Measurements from ENCODE around the gene PSMB7.

The PSMB7 gene

DNA sequence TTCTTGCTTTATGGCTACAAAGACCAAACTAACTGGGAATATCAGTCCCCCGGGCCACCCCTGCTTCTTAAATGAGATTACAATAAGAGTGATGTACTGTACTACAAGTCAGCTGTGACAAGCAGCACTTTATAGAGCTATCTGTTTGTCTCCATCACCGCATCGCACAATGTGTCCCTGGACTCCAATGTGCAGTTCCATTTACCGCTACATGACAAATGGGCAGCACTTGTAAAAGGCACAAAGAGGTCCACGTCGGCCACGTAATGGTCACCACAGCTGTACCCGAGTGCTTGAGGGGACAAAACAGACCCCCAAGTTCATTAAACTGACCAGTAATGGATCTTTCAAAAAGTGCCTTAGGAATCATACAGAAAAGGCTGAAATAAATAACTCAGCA, 54.1 kb downstream of the PSMB7 start:
- no peak for DNase-seq
- H3K4ac ChIP-seq (ENCODE audit: low read depth in 1 of 2, low read length in 2 of 2), result no peak overlapping the region

DNA sequence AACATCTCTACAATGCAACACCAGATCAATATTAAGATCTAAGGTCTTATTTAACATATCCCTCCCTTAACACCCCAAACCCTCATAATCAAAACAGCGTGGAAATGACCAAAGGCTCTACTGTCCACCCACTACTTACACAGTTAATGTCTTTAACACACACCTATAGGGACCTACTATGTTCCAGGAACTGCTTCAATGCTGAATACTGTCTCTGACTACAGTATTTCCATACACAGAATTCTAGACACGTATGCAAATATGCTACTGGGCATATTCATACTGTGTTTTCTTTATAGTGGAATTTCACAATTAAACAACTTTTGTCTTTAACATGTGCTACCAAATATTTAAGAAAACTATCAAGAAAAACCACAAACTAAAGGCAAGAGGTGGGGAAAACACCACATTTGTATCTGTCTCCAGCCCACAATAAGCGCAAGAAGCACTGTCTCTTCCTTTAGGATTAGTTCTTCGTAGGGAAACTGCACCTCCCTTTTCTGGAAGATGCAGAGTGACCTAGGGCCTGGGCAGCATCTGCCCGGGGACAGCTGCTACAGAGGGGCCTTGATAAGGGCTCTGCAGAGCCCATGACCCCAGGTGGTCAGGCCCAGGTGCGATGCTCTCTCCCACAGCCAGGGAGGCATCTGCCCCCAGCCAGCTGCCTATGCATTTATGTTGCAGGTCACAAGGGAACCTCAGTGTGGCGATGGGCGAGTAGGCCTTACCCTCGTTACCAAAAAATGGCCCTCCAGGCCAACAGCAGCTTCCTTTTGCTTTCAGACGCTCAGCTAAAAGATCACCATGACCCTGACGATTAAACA, 55.2 kb downstream of the PSMB7 start:
- Histone ChIP-seq H3K23ac (ENCODE audit: low read length in 2 of 2) (no peak overlapping the region), H2BK12ac (ENCODE audit: low read length in 2 of 2) (no peak overlapping the region), H3K4me2 (ENCODE audit: low read length, poor library complexity, severe bottlenecking) (no peak overlapping the region), H3K9ac (ENCODE audit: low read length) (no peak overlapping the region), H3K4ac (ENCODE audit: low read depth in 1 of 2, low read length in 2 of 2) (no peak overlapping the region), H2BK15ac (ENCODE audit: low read depth, poor library complexity, severe bottlenecking) (no peak overlapping the region), H4K91ac (ENCODE audit: low read length) (no peak overlapping the region), H3K14ac (ENCODE audit: low read length in 2 of 2) (no peak overlapping the region), H2BK5ac (ENCODE audit: low read depth, low read length, poor library complexity, severe bottlenecking) (no peak overlapping the region), H3K79me1 (replicated peaks; ENCODE audit: low read length, poor library complexity, severe bottlenecking) (peaks cover 29% of the 10 kb centered on the region), H3K4me1 (ENCODE audit: control insufficient read depth, insufficient read depth, low read depth, low read length) (peaks cover 19% of the 10 kb centered on the region), H2AK5ac (ENCODE audit: low read length, severe bottlenecking) (no peak overlapping the region), H3K27me3 (ENCODE audit: control insufficient read depth in 1 of 2, insufficient read depth in 1 of 2, low read length in 2 of 2) (no peaks in the 10 kb centered on the region), H3K18ac (ENCODE audit: low read depth in 1 of 2, low read length in 2 of 2) (no peak overlapping the region), H2AFZ (ENCODE audit: low read depth, low read length) (no peak overlapping the region), H3K36me3 (ENCODE audit: control insufficient read depth in 1 of 2, insufficient read depth in 2 of 2, low read depth in 1 of 2, low read length in 2 of 2) (peaks cover 44 to 46% of the 10 kb centered on the region in 2 experiments), H3K9me3 (ENCODE audit: control insufficient read depth, low read length) (no peaks in the 10 kb centered on the region), H4K8ac (ENCODE audit: low read length) (peak overlapping the region; percentile 12), H3K27ac (ENCODE audit: low read length, poor library complexity, severe bottlenecking) (no peak overlapping the region), H2BK120ac (ENCODE audit: low read depth, low read length) (no peak overlapping the region), H3K4me3 (ENCODE audit: insufficient read depth in 1 of 2, low read depth in 1 of 2, low read length in 2 of 2) (no peak overlapping the region)
- 92% methylated on average over 10 of the region's 11 CpGs for WGBS
- no peak for DNase-seq

More for the DNA sequence above, 54.1 kb downstream of the PSMB7 start:
- Histone ChIP-seq H4K91ac (ENCODE audit: low read length) (no peak overlapping the region), H3K9ac (ENCODE audit: low read length) (no peak overlapping the region), H3K27ac (ENCODE audit: low read length, poor library complexity, severe bottlenecking) (no peak overlapping the region), H2AFZ (ENCODE audit: low read depth, low read length) (no peak overlapping the region), H3K23ac (ENCODE audit: low read length in 2 of 2) (no peak overlapping the region), H3K9me3 (ENCODE audit: control insufficient read depth, low read length) (no peaks in the 10 kb centered on the region), H2AK5ac (ENCODE audit: low read length, severe bottlenecking) (no peak overlapping the region), H3K36me3 (ENCODE audit: control insufficient read depth in 1 of 2, insufficient read depth in 2 of 2, low read depth in 1 of 2, low read length in 2 of 2) (peaks cover 33 to 42% of the 10 kb centered on the region in 2 experiments), H3K4me3 (ENCODE audit: insufficient read depth in 1 of 2, low read depth in 1 of 2, low read length in 2 of 2) (no peak overlapping the region), H2BK15ac (ENCODE audit: low read depth, poor library complexity, severe bottlenecking) (no peak overlapping the region), H2BK12ac (ENCODE audit: low read length in 2 of 2) (no peak overlapping the region), H3K4me2 (ENCODE audit: low read length, poor library complexity, severe bottlenecking) (no peak overlapping the region), H3K27me3 (ENCODE audit: control insufficient read depth in 1 of 2, insufficient read depth in 1 of 2, low read length in 2 of 2) (no peaks in the 10 kb centered on the region), H2BK120ac (ENCODE audit: low read depth, low read length) (no peak overlapping the region), H3K14ac (ENCODE audit: low read length in 2 of 2) (no peak overlapping the region), H3K79me1 (replicated peaks; ENCODE audit: low read length, poor library complexity, severe bottlenecking) (peaks cover 25% of the 10 kb centered on the region), H2BK5ac (ENCODE audit: low read depth, low read length, poor library complexity, severe bottlenecking) (no peak overlapping the region), H4K8ac (ENCODE audit: low read length) (no peak overlapping the region), H3K4me1 (ENCODE audit: control insufficient read depth, insufficient read depth, low read depth, low read length) (peaks cover 15% of the 10 kb centered on the region), H3K18ac (ENCODE audit: low read depth in 1 of 2, low read length in 2 of 2) (no peak overlapping the region)
- 97% methylated on average over 8 of the region's 8 CpGs for WGBS

DNA sequence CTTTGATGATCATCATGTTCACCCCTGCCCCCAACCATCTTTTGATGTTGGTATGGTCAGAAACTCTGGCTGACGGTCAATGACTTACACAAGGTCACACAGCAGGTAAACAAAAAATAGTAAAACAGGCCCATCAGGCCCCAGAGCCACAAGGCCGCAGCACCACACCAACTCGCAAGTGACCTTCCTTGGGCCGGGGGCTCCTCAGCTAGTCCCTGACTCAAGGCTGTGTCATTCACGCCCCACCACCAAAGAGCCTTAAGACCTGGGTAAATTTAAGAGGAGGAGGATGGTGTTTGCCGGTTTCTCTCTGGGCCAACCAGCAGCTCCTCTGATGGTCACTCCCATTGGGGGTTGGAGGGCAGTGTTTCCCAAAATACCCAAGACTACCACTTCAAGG, 55.8 kb downstream of the PSMB7 start:
- no peak overlapping the region for H2AFZ ChIP-seq (ENCODE audit: low read depth, low read length)
- H2AK5ac ChIP-seq (ENCODE audit: low read length, severe bottlenecking), result no peak overlapping the region
- H2BK15ac ChIP-seq (ENCODE audit: low read depth, poor library complexity, severe bottlenecking), result no peak overlapping the region
- H4K8ac ChIP-seq (ENCODE audit: low read length), result no peak overlapping the region
- no peak overlapping the region for H3K23ac ChIP-seq (ENCODE audit: low read length in 2 of 2)
- H3K18ac ChIP-seq (ENCODE audit: low read depth in 1 of 2, low read length in 2 of 2), result no peak overlapping the region
- no peaks in the 10 kb centered on the region for H3K27me3 ChIP-seq (ENCODE audit: control insufficient read depth in 1 of 2, insufficient read depth in 1 of 2, low read length in 2 of 2)
- peaks cover 47 to 50% of the 10 kb centered on the region in 2 experiments for H3K36me3 ChIP-seq (ENCODE audit: control insufficient read depth in 1 of 2, insufficient read depth in 2 of 2, low read depth in 1 of 2, low read length in 2 of 2)
- no peak for DNase-seq
- no peak overlapping the region for H3K14ac ChIP-seq (ENCODE audit: low read length in 2 of 2)
- H3K27ac ChIP-seq (ENCODE audit: low read length, poor library complexity, severe bottlenecking), result no peak overlapping the region
- H3K9ac ChIP-seq (ENCODE audit: low read length), result no peak overlapping the region
- no peak overlapping the region for H2BK120ac ChIP-seq (ENCODE audit: low read depth, low read length)
- H3K4me3 ChIP-seq (ENCODE audit: insufficient read depth in 1 of 2, low read depth in 1 of 2, low read length in 2 of 2), result no peak overlapping the region
- 98% methylated on average over 6 of the region's 6 CpGs for WGBS
- no peak overlapping the region for H3K4ac ChIP-seq (ENCODE audit: low read depth in 1 of 2, low read length in 2 of 2)
- H2BK5ac ChIP-seq (ENCODE audit: low read depth, low read length, poor library complexity, severe bottlenecking), result no peak overlapping the region
- no peak overlapping the region for H4K91ac ChIP-seq (ENCODE audit: low read length)
- no peaks in the 10 kb centered on the region for H3K9me3 ChIP-seq (ENCODE audit: control insufficient read depth, low read length)
- H3K4me2 ChIP-seq (ENCODE audit: low read length, poor library complexity, severe bottlenecking), result no peak overlapping the region
- peaks cover 27% of the 10 kb centered on the region for H3K79me1 ChIP-seq (replicated peaks; ENCODE audit: low read length, poor library complexity, severe bottlenecking)
- no peak overlapping the region for H2BK12ac ChIP-seq (ENCODE audit: low read length in 2 of 2)
- peaks cover 26% of the 10 kb centered on the region for H3K4me1 ChIP-seq (ENCODE audit: control insufficient read depth, insufficient read depth, low read depth, low read length)

DNA sequence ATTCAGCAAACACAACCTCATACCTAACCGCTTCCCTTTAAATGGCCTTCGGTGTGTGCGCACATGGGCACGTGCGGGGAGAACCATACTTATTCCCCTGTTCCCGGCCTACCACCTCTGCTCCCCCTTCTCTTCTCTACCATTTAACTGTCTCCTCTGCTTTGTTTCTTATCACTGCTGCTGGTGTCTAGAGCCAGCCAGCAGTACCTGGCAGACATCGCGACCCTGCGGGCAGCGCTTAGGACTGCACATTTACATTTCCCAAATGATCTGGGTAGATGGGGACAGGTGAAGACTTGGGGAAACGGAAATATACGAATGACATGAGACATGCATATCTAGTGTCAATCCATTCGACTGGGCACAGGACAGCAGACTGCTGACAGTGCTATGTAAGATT, 56.6 kb downstream of the PSMB7 start:
- 97% methylated on average over 13 of the region's 13 CpGs for WGBS
- peaks cover 30% of the 10 kb centered on the region for H3K4me1 ChIP-seq (ENCODE audit: control insufficient read depth, insufficient read depth, low read depth, low read length)

More for the DNA sequence above, 56.6 kb downstream of the PSMB7 start:
- Histone ChIP-seq H3K4me3 (ENCODE audit: insufficient read depth in 1 of 2, low read depth in 1 of 2, low read length in 2 of 2) (no peak overlapping the region), H3K14ac (ENCODE audit: low read length in 2 of 2) (no peak overlapping the region), H3K79me1 (replicated peaks; ENCODE audit: low read length, poor library complexity, severe bottlenecking) (peaks cover 24% of the 10 kb centered on the region), H3K23ac (ENCODE audit: low read length in 2 of 2) (no peak overlapping the region), H3K18ac (ENCODE audit: low read depth in 1 of 2, low read length in 2 of 2) (no peak overlapping the region), H3K4me2 (ENCODE audit: low read length, poor library complexity, severe bottlenecking) (no peak overlapping the region), H2BK120ac (ENCODE audit: low read depth, low read length) (no peak overlapping the region), H2AFZ (ENCODE audit: low read depth, low read length) (no peak overlapping the region), H2AK5ac (ENCODE audit: low read length, severe bottlenecking) (no peak overlapping the region), H3K27ac (ENCODE audit: low read length, poor library complexity, severe bottlenecking) (no peak overlapping the region), H2BK5ac (ENCODE audit: low read depth, low read length, poor library complexity, severe bottlenecking) (no peak overlapping the region), H4K91ac (ENCODE audit: low read length) (no peak overlapping the region), H3K4ac (ENCODE audit: low read depth in 1 of 2, low read length in 2 of 2) (no peak overlapping the region), H2BK15ac (ENCODE audit: low read depth, poor library complexity, severe bottlenecking) (no peak overlapping the region), H2BK12ac (ENCODE audit: low read length in 2 of 2) (no peak overlapping the region), H3K36me3 (ENCODE audit: control insufficient read depth in 1 of 2, insufficient read depth in 2 of 2, low read depth in 1 of 2, low read length in 2 of 2) (peaks cover 48% of the 10 kb centered on the region in 2 experiments), H3K27me3 (ENCODE audit: control insufficient read depth in 1 of 2, insufficient read depth in 1 of 2, low read length in 2 of 2) (no peaks in the 10 kb centered on the region), H4K8ac (ENCODE audit: low read length) (peak overlapping the region; percentile 0), H3K9ac (ENCODE audit: low read length) (no peak overlapping the region), H3K9me3 (ENCODE audit: control insufficient read depth, low read length) (no peaks in the 10 kb centered on the region)
- DNase-seq, result no peak

All from mesenchymal stem cell (in vitro differentiated cells and primary cell).